ENCODE data around the gene ITPR1. TPM values are rescaled to one million over a fixed set of nuclear protein-coding genes. Genes with fewer than 3 reads are reported as not detected.

The ITPR1 gene
- total RNA-seq, 1 experiment from 2014 or later, result 8.7 TPM

DNA sequence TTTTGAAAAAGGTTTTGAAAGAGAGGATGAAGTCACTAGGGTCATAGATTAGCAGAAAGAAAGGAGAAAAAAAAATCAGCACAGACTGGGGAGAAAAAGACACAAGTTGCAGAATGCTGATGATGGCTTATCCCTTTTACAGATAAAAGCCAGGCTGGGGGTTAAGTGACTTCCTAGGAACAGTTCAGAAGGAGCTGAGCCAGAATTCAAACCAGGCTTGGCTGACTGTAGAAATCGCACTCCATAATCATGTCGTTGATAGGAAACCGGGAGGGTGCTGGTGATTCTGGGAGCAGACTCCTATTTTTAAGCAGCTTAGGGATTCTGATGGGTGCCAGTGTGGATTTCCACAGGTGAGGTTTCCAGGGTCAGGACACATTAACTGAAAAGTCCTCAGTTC is 326.6 kb downstream of the ITPR1 start:
- Histone ChIP-seq H3K36me3 (ENCODE audit: control insufficient read depth, insufficient read depth, low read length) (no peaks in the 10 kb centered on the region), H3K4me3 (ENCODE audit: low read depth in 2 of 2, low read length in 2 of 2) (no peak overlapping the region), H3K27ac (ENCODE audit: low read length) (no peak overlapping the region), H3K9me3 (ENCODE audit: control insufficient read depth, insufficient read depth, low read depth, low read length) (0 out of 2 replicates have a peak, but pooled peaks cover 3% of the 10 kb centered on the region), H3K4me1 (ENCODE audit: control insufficient read depth, insufficient read depth, low read length) (no peaks in the 10 kb centered on the region), H3K27me3 (ENCODE audit: control insufficient read depth, insufficient read depth, low read length) (no peaks in the 10 kb centered on the region)
- no peak for TF ChIP-seq TCF7L2 (IDR thresholded peaks at IDR 0.05; ENCODE audit: low read depth, low read length)
- no peak for TF ChIP-seq POLR2AphosphoS5 (IDR thresholded peaks at IDR 0.05; ENCODE audit: low read depth, low read length)
- TF ChIP-seq SIN3A (IDR thresholded peaks at IDR 0.05; ENCODE audit: borderline replicate concordance, insufficient read depth, low read depth, low read length), result no peak
- TF ChIP-seq, protein P1, sequence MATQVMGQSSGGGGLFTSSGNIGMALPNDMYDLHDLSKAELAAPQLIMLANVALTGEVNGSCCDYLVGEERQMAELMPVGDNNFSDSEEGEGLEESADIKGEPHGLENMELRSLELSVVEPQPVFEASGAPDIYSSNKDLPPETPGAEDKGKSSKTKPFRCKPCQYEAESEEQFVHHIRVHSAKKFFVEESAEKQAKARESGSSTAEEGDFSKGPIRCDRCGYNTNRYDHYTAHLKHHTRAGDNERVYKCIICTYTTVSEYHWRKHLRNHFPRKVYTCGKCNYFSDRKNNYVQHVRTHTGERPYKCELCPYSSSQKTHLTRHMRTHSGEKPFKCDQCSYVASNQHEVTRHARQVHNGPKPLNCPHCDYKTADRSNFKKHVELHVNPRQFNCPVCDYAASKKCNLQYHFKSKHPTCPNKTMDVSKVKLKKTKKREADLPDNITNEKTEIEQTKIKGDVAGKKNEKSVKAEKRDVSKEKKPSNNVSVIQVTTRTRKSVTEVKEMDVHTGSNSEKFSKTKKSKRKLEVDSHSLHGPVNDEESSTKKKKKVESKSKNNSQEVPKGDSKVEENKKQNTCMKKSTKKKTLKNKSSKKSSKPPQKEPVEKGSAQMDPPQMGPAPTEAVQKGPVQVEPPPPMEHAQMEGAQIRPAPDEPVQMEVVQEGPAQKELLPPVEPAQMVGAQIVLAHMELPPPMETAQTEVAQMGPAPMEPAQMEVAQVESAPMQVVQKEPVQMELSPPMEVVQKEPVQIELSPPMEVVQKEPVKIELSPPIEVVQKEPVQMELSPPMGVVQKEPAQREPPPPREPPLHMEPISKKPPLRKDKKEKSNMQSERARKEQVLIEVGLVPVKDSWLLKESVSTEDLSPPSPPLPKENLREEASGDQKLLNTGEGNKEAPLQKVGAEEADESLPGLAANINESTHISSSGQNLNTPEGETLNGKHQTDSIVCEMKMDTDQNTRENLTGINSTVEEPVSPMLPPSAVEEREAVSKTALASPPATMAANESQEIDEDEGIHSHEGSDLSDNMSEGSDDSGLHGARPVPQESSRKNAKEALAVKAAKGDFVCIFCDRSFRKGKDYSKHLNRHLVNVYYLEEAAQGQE (IDR thresholded peaks at IDR 0.05; ENCODE audit: insufficient read depth in 1 of 2, low read depth in 2 of 2, low read length in 1 of 2), result no peak
- TF ChIP-seq, protein P2, sequence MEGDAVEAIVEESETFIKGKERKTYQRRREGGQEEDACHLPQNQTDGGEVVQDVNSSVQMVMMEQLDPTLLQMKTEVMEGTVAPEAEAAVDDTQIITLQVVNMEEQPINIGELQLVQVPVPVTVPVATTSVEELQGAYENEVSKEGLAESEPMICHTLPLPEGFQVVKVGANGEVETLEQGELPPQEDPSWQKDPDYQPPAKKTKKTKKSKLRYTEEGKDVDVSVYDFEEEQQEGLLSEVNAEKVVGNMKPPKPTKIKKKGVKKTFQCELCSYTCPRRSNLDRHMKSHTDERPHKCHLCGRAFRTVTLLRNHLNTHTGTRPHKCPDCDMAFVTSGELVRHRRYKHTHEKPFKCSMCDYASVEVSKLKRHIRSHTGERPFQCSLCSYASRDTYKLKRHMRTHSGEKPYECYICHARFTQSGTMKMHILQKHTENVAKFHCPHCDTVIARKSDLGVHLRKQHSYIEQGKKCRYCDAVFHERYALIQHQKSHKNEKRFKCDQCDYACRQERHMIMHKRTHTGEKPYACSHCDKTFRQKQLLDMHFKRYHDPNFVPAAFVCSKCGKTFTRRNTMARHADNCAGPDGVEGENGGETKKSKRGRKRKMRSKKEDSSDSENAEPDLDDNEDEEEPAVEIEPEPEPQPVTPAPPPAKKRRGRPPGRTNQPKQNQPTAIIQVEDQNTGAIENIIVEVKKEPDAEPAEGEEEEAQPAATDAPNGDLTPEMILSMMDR (IDR thresholded peaks at IDR 0.05), result no peak
- ATAC-seq, result no peak
- in situ Hi-C loops (cut with HindIII; ENCODE audit: low pct_unique_long_range_greater_than_20kb, low sequenced_read_pairs), result no loop called here
- BruUV-seq (replicated peaks), result no TSS peak
- intact Hi-C loops (cut with micrococcal nuclease; ENCODE audit: unreplicated experiment), result no loop called here
- POLR2A ChIA-PET, result no interaction called here
- CTCF ChIA-PET, result no interaction called here
- DNase-seq (ENCODE audit: low read depth, low spot score), result no peak

DNA sequence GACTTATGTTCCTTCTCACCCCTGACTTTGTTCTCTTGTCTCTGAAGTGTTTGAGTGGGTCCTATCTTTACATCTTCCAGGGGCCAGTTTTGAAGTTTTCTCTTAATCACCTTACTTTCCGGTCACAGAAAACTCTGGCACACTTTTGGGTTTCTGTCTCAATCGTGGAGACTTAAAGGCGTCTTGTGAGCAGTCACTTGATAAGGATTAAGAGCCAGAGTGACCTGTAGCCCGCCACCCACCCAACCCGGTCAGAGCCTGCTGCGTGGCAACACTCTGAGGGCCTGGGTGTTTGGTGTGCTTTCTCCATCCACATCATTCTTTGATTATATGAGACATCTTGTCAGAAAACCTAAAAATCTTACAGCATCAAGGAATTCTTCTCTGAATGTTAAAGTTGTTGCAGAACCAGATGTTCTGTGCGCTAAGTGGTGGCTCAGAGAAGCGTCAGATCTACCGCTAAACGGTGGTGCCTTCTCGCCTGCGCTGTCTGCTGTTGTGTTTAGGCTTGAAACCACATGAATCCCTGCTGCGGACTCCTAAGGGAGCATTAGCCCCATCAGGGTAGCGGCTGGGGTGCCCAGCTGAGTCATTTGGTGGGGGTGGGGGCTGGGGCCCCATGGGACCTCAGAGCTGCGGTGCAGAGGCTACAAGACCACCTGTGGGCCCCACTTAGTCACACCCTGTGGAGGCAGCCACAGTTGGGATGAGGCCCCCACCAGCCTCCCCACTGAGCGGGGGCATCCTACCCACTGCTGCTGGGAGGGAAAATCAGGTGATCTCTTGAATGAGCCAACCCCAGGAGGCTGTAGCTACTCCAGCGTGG is 327.4 kb downstream of the ITPR1 start:
- CTCF ChIA-PET, result no interaction called here
- Histone ChIP-seq H3K27me3 (ENCODE audit: control insufficient read depth, insufficient read depth, low read length) (no peaks in the 10 kb centered on the region), H3K4me1 (ENCODE audit: control insufficient read depth, insufficient read depth, low read length) (peaks cover 5% of the 10 kb centered on the region; the same call in 1 of the 2 replicates), H3K4me3 (ENCODE audit: low read depth in 2 of 2, low read length in 2 of 2) (no peak overlapping the region), H3K27ac (ENCODE audit: low read length) (no peak overlapping the region), H3K9me3 (ENCODE audit: control insufficient read depth, insufficient read depth, low read depth, low read length) (0 out of 2 replicates have a peak, but pooled peaks cover 3% of the 10 kb centered on the region), H3K36me3 (ENCODE audit: control insufficient read depth, insufficient read depth, low read length) (no peaks in the 10 kb centered on the region)
- in situ Hi-C loops (cut with HindIII; ENCODE audit: low pct_unique_long_range_greater_than_20kb, low sequenced_read_pairs) (no loop called here), intact Hi-C loops (cut with micrococcal nuclease; ENCODE audit: unreplicated experiment) (no loop called here)
- TF ChIP-seq, protein P1 (IDR thresholded peaks at IDR 0.05; ENCODE audit: insufficient read depth in 1 of 2, low read depth in 2 of 2, low read length in 1 of 2), result no peak
- TF ChIP-seq, protein P2 (IDR thresholded peaks at IDR 0.05), result no peak
- no peak for TF ChIP-seq POLR2AphosphoS5 (IDR thresholded peaks at IDR 0.05; ENCODE audit: low read depth, low read length)
- no peak for TF ChIP-seq TCF7L2 (IDR thresholded peaks at IDR 0.05; ENCODE audit: low read depth, low read length)
- TF ChIP-seq SIN3A (IDR thresholded peaks at IDR 0.05; ENCODE audit: borderline replicate concordance, insufficient read depth, low read depth, low read length), result no peak
- POLR2A ChIA-PET, result no interaction called here
- no TSS peak for BruUV-seq (replicated peaks)
- DNase-seq (ENCODE audit: low read depth, low spot score) (no peak), ATAC-seq (no peak)

Data from Panc1 (cell line).